GM10248 (cell line): ENCODE results near the gene PRR18.

Experiments used
- CTCF ChIA-PET: fragments of 300-600 bp; sonication (Branson Sonifier 250); formaldehyde crosslinking; extraction: SDS; loops from one replicate; lab custom pipeline; 2021; ENCODE audit warnings: antibody characterized with exemption; lab: Yijun Ruan, JAX
- POLR2A ChIA-PET: fragments of 350-650 bp; sonication (Branson Sonifier 250); formaldehyde crosslinking; extraction: SDS; loops from one replicate; lab custom pipeline; 2020; ENCODE audit warnings: antibody characterized with exemption; lab: Yijun Ruan, JAX
- DNase-seq: peaks from one replicate; pipeline ENCODE4 v3.0.0; 2012; ENCODE audit errors: extremely low spot score
- TF ChIP-seq, protein P1 (sequence below): IDR thresholded peaks from 2 replicates; pipeline ENCODE4 v1.5.1; 2012; ENCODE audit warnings: mild to moderate bottlenecking, low read depth; ENCODE audit errors: extremely low read depth, missing control alignments, control extremely low read depth

The PRR18 gene

DNA sequence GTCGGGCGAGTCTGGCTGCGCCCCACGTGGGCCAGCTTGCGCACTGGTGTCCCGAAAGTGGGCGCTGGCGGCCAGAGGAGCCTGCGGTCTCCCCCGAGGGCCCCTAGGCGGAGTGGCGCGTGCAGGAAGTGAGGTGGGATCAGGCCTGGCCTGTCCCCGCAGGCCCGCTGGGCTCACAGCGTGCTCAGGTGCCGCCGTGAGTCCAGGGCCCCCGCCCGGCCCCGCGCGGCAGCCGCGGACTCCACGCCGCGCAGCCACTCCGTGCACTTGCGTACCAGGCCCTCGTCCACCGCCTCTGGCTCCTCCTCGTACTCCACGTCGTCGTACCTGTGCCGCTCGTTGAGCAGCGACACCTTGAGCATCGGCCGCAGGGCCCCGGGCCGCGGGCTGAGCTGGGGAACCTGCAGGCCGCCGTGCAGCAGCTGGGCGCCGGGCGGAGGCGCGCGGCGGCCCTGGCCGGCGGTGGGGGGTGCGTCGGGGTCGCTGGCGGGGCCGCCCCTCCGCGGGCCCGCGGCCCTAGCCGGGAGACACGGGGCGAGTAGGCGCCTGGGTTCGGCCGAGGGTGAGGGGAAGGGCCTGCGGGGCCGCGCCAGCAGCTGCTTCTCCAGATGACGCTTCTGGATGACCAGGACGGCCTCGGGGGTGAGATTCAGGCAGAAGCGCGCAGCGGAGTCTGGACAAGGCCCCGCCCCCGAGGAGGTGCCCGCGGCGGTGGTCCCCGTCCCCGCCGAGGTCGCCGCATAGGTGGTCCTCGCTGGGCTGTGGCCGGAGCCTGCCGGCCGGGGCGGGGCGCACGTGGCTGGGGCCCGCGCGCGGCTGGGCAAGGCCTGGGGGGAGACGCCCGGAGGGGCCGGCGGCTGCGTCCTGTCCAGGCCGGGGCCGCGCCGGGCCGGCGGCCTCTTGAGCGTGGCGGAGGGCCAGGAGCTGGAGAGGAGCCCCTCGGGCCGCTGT, 835 bp downstream of the PRR18 start:
- peak; percentile 41 for DNase-seq
- ChIA-PET POLR2A (interaction anchor here (1.3 kb wide), 1 partner anchor 19 kb away, joined by 3 read pairs; no protein-coding TSS in a partner anchor), CTCF (interaction anchor here (1.1 to 7.7 kb wide), 5 partner anchors 12 to 94 kb away, joined by 3 to 113 read pairs (median 5); no protein-coding TSS in a partner anchor)
- TF ChIP-seq, protein P1, sequence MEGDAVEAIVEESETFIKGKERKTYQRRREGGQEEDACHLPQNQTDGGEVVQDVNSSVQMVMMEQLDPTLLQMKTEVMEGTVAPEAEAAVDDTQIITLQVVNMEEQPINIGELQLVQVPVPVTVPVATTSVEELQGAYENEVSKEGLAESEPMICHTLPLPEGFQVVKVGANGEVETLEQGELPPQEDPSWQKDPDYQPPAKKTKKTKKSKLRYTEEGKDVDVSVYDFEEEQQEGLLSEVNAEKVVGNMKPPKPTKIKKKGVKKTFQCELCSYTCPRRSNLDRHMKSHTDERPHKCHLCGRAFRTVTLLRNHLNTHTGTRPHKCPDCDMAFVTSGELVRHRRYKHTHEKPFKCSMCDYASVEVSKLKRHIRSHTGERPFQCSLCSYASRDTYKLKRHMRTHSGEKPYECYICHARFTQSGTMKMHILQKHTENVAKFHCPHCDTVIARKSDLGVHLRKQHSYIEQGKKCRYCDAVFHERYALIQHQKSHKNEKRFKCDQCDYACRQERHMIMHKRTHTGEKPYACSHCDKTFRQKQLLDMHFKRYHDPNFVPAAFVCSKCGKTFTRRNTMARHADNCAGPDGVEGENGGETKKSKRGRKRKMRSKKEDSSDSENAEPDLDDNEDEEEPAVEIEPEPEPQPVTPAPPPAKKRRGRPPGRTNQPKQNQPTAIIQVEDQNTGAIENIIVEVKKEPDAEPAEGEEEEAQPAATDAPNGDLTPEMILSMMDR, result no peak

DNA sequence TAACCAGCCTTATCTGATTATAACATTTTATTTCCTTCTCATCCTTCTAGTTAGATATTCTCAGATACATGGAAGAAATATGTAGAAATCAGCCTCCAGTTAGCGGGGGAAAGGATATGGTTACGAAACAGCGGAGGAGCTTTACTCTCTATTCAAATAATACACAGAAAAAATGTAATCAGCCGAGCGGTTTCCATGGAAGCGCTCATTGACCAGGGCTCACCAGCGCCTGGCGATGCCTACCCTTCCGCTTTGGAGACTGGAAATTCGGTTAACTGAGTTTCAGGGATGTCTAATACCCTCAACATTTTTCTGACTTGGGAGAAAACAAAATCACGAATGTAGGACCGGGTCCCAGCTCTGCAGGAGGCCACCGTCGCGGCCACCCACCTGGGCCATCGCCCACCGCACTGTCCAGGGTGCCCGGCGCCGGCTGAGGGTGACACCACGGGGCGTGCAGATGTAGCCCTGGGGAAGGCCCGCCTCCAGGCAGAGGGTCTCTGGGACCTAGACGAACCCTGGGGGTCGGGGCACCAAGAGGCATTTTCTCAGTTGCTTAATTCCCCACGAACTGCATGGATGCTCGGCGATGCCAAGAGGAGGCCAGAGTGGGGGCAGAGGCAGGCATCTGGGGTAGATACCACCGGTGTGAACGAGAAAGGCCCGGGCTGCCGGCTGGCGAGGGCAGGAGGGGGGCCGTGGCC, 1.7 kb downstream of the PRR18 start:
- TF ChIP-seq, protein P1, result no peak
- CTCF ChIA-PET, result interaction anchor here (1.2 to 2.4 kb wide), 2 partner anchors 11 to 94 kb away, joined by 3 to 10 read pairs; no protein-coding TSS in a partner anchor
- POLR2A ChIA-PET, result no interaction called here
- DNase-seq, result no peak

DNA sequence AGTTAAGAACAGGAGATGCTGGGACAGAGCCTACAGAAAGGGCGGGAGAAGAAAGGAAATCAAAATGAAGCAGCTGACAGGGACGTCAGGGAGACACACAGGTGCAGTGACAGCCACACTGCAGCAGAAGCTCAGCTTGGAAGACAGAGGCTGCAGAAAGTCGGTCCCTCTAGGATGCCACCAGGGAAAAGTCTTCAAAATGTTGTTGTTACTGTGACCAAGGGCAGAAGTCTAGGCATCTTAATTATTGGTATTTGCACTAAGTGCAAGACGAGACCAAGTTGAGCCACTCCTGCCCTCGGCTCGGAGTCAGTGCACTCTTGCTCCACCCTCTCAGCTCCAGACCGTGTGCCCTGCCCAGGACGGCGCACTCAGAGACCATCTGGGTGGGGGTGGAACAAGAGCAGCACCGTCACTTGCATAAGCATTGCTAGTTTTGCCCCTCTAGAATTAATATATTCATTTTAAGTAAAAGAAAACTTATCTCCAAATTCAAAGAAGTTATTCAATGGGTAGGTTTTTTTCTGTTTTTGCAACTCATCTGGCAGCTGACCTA, 2.6 kb downstream of the PRR18 start:
- ChIA-PET CTCF (interaction anchor here (1.2 to 2.5 kb wide), 6 partner anchors 8 to 134 kb away, joined by 3 to 11 read pairs (median 4); no protein-coding TSS in a partner anchor), POLR2A (no interaction called here)
- TF ChIP-seq, protein P1, result no peak
- DNase-seq, result no peak

DNA sequence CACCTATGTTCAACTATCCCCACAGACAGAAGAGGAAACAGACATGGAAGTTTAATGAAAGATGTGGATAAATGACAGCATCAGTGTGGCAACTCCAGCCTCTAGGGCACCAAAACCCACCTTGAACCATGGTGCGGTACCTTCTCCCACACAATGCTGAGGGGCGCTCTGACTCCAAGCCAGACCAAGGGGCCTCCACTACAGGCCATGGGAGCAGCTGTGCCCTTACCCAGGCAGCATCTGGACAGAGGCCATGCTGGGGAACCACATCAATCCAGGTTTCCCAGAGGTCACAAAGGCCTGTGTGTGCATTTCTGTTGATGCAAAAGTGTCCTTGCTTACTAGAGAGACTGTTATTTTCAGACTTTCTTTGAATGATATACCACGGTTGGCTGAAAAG, 4.1 kb downstream of the PRR18 start:
- POLR2A ChIA-PET, result no interaction called here
- no peak for DNase-seq
- CTCF ChIA-PET, result interaction anchor here (1.4 to 2.5 kb wide), 3 partner anchors 9 to 97 kb away, joined by 5 to 11 read pairs (median 10); no protein-coding TSS in a partner anchor
- TF ChIP-seq, protein P1, result no peak

- ChIA-PET CTCF (interaction anchor here (0.9 to 1.6 kb wide), 5 partner anchors 15 to 80 kb away, joined by 3 to 5 read pairs (median 3); no protein-coding TSS in a partner anchor), POLR2A (no interaction called here)
- TF ChIP-seq, protein P1, result peak; percentile 1
- no peak for DNase-seq
Measured at GRCh38 chr6:166301611-166302529, 6.3 kb downstream of the PRR18 start.
